ENCODE data around the gene ERCC4. TPM values are rescaled to one million over a fixed set of nuclear protein-coding genes. Genes with fewer than 3 reads are reported as not detected.
A peak's percentile ranks its signal among the peaks of the same experiment; 100 is the strongest.

The ERCC4 gene
- total and polyA plus RNA-seq, 2 experiments from 2014 or later, result 5.4 to 21.6 TPM

- Histone ChIP-seq H3K27ac (ENCODE audit: low read depth) (no peak overlapping the region), H3K4me3 (peak overlapping the region; percentile 77), H3K4me2 (peak overlapping the region; percentile 86), H4K20me1 (replicated peaks; ENCODE audit: insufficient read depth) (no peaks in the 10 kb centered on the region), H3F3A (replicated peaks; ENCODE audit: low read depth) (no peaks in the 10 kb centered on the region), H3K4me1 (ENCODE audit: insufficient read depth) (no peaks in the 10 kb centered on the region), H2AFZ (peak overlapping the region; percentile 67), H3K9me2 (ENCODE audit: insufficient read depth) (no peaks in the 10 kb centered on the region), H3K79me2 (replicated peaks; ENCODE audit: insufficient read depth) (no peaks in the 10 kb centered on the region), H3K27me3 (ENCODE audit: insufficient read depth) (no peaks in the 10 kb centered on the region), H3K36me3 (ENCODE audit: insufficient read depth) (no peaks in the 10 kb centered on the region; the same call in 1 of the 2 replicates)
- peaks cover 3% of the 10 kb centered on the region for H3K27me3 Mint-ChIP-seq (ENCODE audit: insufficient read depth, low read depth, poor library complexity)
- peak overlapping the region; percentile 93 for H3K27ac Mint-ChIP-seq
- ATAC-seq (peak; percentile 11), DNase-seq (ENCODE audit: low spot score) (no peak)
- H3K4me1 Mint-ChIP-seq, result peaks cover 23% of the 10 kb centered on the region
- peaks cover 7% of the 10 kb centered on the region; the same call in 2 of the 3 replicates for H3K36me3 Mint-ChIP-seq (ENCODE audit: low read depth)
- TF ChIP-seq JUNB (IDR thresholded peaks at IDR 0.05; ENCODE audit: unreplicated experiment), result no peak
- no peak for TF ChIP-seq CREB1 (CRISPR knock-in tag; IDR thresholded peaks at IDR 0.05; ENCODE audit: low read depth)
- TF ChIP-seq CTCF (conservative IDR thresholded peaks at IDR 0.05; ENCODE audit: low read depth in 2 of 2), result no peak
- TF ChIP-seq ZNF331 (CRISPR knock-in tag; IDR thresholded peaks at IDR 0.05; ENCODE audit: low read depth), result no peak
- no peaks in the 10 kb centered on the region for H3K9me3 Mint-ChIP-seq
- peak overlapping the region; percentile 97 for H3K4me3 Mint-ChIP-seq
Observed at GRCh38 chr16:13920510-13920818, 510 bp downstream of the ERCC4 start.

- H3K4me1 ChIP-seq (ENCODE audit: insufficient read depth), result no peaks in the 10 kb centered on the region
- Mint-ChIP-seq H3K4me1 (peaks cover 23% of the 10 kb centered on the region), H3K27me3 (ENCODE audit: insufficient read depth, low read depth, poor library complexity) (peaks cover 5% of the 10 kb centered on the region), H3K9me3 (no peaks in the 10 kb centered on the region), H3K36me3 (ENCODE audit: low read depth) (peaks cover 12% of the 10 kb centered on the region; the same call in 2 of the 3 replicates), H3K4me3 (peak overlapping the region; percentile 97), H3K27ac (0 out of 2 replicates have a peak overlapping the region, but pooled peaks have one; percentile 9)
- TF ChIP-seq STAT1 (IDR thresholded peaks at IDR 0.05; ENCODE audit: unreplicated experiment) (no peak), NANOG (IDR thresholded peaks at IDR 0.05; ENCODE audit: borderline replicate concordance) (no peak), ZNF114 (CRISPR knock-in tag; IDR thresholded peaks at IDR 0.05) (no peak), CREB1 (CRISPR knock-in tag; IDR thresholded peaks at IDR 0.05; ENCODE audit: low read depth) (no peak), ZNF331 (CRISPR knock-in tag; IDR thresholded peaks at IDR 0.05; ENCODE audit: low read depth) (no peak), EZH2phosphoT487 (IDR thresholded peaks at IDR 0.05; ENCODE audit: unreplicated experiment) (no peak), ETS1 (IDR thresholded peaks at IDR 0.05) (no peak), JUNB (IDR thresholded peaks at IDR 0.05; ENCODE audit: unreplicated experiment) (no peak)
- H3K79me2 ChIP-seq (replicated peaks; ENCODE audit: insufficient read depth), result no peaks in the 10 kb centered on the region
- H3K4me2 ChIP-seq, result 0 out of 2 replicates have a peak overlapping the region, but pooled peaks have one; percentile 86
- no peak overlapping the region; the same call in 1 of the 2 replicates for H3K4me3 ChIP-seq
- H4K20me1 ChIP-seq (replicated peaks; ENCODE audit: insufficient read depth), result no peaks in the 10 kb centered on the region
- no peak overlapping the region for H3K27ac ChIP-seq (ENCODE audit: low read depth)
- ATAC-seq (no peak), DNase-seq (ENCODE audit: low spot score) (no peak)
- no peaks in the 10 kb centered on the region for H3K27me3 ChIP-seq (ENCODE audit: insufficient read depth)
- no peaks in the 10 kb centered on the region; the same call in 1 of the 2 replicates for H3K36me3 ChIP-seq (ENCODE audit: insufficient read depth)
- no peaks in the 10 kb centered on the region for H3K9me2 ChIP-seq (ENCODE audit: insufficient read depth)
- H2AFZ ChIP-seq, result no peak overlapping the region
- no peaks in the 10 kb centered on the region for H3F3A ChIP-seq (replicated peaks; ENCODE audit: low read depth)
Observed at GRCh38 chr16:13921328-13921727, 1.4 kb downstream of the ERCC4 start.

Data from GM23338 (cell line).